Kidney (tissue), 14 donors: ENCODE data around the gene LRRC49. TPM values are rescaled to one million over a fixed set of nuclear protein-coding genes. Genes with fewer than 3 reads are reported as not detected.

Experiments
- DNase-seq, 5 donors: peaks; one replicate each; pipeline ENCODE4 v3.0.0-alpha.2; 2013 to 2020
- FAIRE-seq: peaks from 2 replicates; lab custom pipeline; 2012; peaks lifted over from hg19 to GRCh38; lab: Jason Lieb, UNC
- H3K27ac ChIP-seq, 2 donors: one replicate each; pipeline ENCODE4 v1.7.0; 2013; ENCODE audit warnings: low read depth in 2 of 2, low read length in 2 of 2, inconsistent platforms in 1 of 2
- H3K27me3 ChIP-seq: one replicate; pipeline ENCODE4 v1.7.1; 2013; ENCODE audit warnings: low read length, inconsistent platforms; ENCODE audit not compliant: control insufficient read depth, insufficient read depth
- H3K36me3 ChIP-seq, 3 donors: one replicate each; pipeline versions ENCODE4 v1.7.0 to v1.7.1; 2013; ENCODE audit warnings: low read length in 3 of 3, control low read depth in 1 of 3, inconsistent platforms in 1 of 3; ENCODE audit not compliant: insufficient read depth in 3 of 3, control insufficient read depth in 2 of 3
- H3K4me1 ChIP-seq, 3 donors: one replicate each; pipeline versions ENCODE4 v1.7.0 to v1.7.1; 2013; ENCODE audit warnings: low read length in 3 of 3, inconsistent platforms in 1 of 3, low read depth in 1 of 3; ENCODE audit not compliant: control insufficient read depth in 2 of 3, insufficient read depth in 2 of 3
- H3K4me3 ChIP-seq, 3 donors: one replicate each; pipeline versions ENCODE4 v1.7.0 to v1.8.1; 2013; ENCODE audit warnings: low read length in 3 of 3, control low read depth in 1 of 3, inconsistent platforms in 1 of 3
- H3K9ac ChIP-seq, 3 donors: one replicate each; pipeline versions ENCODE4 v1.7.0 to v1.7.1; 2013; ENCODE audit warnings: low read length in 3 of 3, control low read depth in 1 of 3, inconsistent platforms in 1 of 3
- H3K9me3 ChIP-seq, 3 donors: one replicate each; pipeline versions ENCODE4 v1.7.0 to v1.7.1; 2013; ENCODE audit warnings: low read length in 3 of 3, control low read depth in 1 of 3, inconsistent platforms in 1 of 3; ENCODE audit not compliant: control insufficient read depth in 2 of 3, insufficient read depth in 1 of 3
- CTCF ChIP-seq: IDR thresholded peaks from 3 replicates; pipeline ENCODE4 v1.5.1; 2012; ENCODE audit warnings: mild to moderate bottlenecking, moderate library complexity, borderline replicate concordance; ENCODE audit not compliant: insufficient read depth; ENCODE audit errors: extremely low read depth
- intact Hi-C: fragments of 100-400 bp; cut with DNase I; formaldehyde crosslinking; loops from one replicate; pipeline ENCODE4 v1.11.1; 2022
- polyA plus RNA-seq: library from polyadenylated mRNA; stranded (reverse); fragments of 350-450 nt; fragmentation: Illumina TruSeq; extraction: RNeasy Lipid Tissue Mini Kit (QIAGEN cat#74804); gene quantifications from one replicate; pipeline ENCODE4 v1.2.3, GENCODE V29; 2014; ENCODE audit warnings: low read depth, low replicate concordance; ENCODE audit not compliant: insufficient read depth
- total RNA-seq: library from RNA; stranded (reverse); fragmentation: NEBNext Ultra II Directional; extraction: Animal tissue kit (Norgen Biotek cat#: 25700); gene quantifications from one replicate; pipeline ENCODE4 v1.2.1, GENCODE V29; 2021
- donor health status: control.
- donor health status: control.
- donor health status: control.
- donor health status: control.
- donor health status: control.
- donor health status: DM: yes; HTN: yes; CAD: no.
- donor health status: Normal renal cell carcinoma (clear cell type).

Gene LRRC49
- total and polyA plus RNA-seq, 2 donors from 2014 or later: 13.2 to 14.2 TPM

DNA sequence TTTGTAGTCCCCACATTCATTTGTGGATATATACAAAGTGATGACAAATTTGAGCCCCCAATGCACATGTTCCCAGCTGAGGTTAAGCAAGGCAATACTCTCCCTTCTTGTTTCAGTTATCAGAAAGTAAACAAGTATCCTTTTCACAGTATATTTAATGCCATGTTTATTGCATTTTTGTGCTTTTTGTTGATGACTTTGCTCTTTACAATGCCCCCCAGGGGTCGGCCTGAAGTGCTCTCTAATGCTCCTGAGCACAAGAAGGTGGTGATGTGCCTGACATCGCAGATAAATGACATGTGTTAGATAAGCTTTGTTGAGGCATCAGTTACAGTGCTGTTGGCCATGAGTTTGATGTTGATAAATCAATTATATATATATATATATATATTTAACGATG is 165.0 kb downstream of the LRRC49 start:
- no peak for FAIRE-seq
- no peak for DNase-seq
- Histone ChIP-seq H3K9ac (no peak overlapping the region), H3K36me3 (no peaks in the 10 kb centered on the region), H3K27ac (no peak overlapping the region), H3K4me3 (no peak overlapping the region), H3K27me3 (no peaks in the 10 kb centered on the region), H3K9me3 (no peaks in the 10 kb centered on the region), H3K4me1 (no peaks in the 10 kb centered on the region)
- TF ChIP-seq CTCF: no peak
- intact Hi-C loops: no loop called here

- H3K9me3 ChIP-seq: no peaks in the 10 kb centered on the region
- no peak for TF ChIP-seq CTCF
- no peak overlapping the region for H3K9ac ChIP-seq
- no peaks in the 10 kb centered on the region for H3K36me3 ChIP-seq
- no peaks in the 10 kb centered on the region for H3K4me1 ChIP-seq
- FAIRE-seq: no peak
- intact Hi-C loops: no loop called here
- DNase-seq: no peak
- H3K4me3 ChIP-seq: no peak overlapping the region
- no peaks in the 10 kb centered on the region for H3K27me3 ChIP-seq
- H3K27ac ChIP-seq: no peak overlapping the region
Measured at GRCh38 chr15:71060983-71061382, 168.4 kb downstream of the LRRC49 start.

- no peaks in the 10 kb centered on the region for H3K36me3 ChIP-seq
- DNase-seq: no peak
- H3K4me1 ChIP-seq: no peaks in the 10 kb centered on the region
- no peak for TF ChIP-seq CTCF
- H3K27ac ChIP-seq: no peak overlapping the region
- intact Hi-C loops: no loop called here
- FAIRE-seq: no peak
- no peak overlapping the region for H3K9ac ChIP-seq
- H3K9me3 ChIP-seq: peaks cover 0 to 4% (median 0%) of the 10 kb centered on the region in 3 donors
- H3K4me3 ChIP-seq: no peak overlapping the region
- no peaks in the 10 kb centered on the region for H3K27me3 ChIP-seq
Measured at GRCh38 chr15:71066983-71067382, 174.4 kb downstream of the LRRC49 start.

DNA sequence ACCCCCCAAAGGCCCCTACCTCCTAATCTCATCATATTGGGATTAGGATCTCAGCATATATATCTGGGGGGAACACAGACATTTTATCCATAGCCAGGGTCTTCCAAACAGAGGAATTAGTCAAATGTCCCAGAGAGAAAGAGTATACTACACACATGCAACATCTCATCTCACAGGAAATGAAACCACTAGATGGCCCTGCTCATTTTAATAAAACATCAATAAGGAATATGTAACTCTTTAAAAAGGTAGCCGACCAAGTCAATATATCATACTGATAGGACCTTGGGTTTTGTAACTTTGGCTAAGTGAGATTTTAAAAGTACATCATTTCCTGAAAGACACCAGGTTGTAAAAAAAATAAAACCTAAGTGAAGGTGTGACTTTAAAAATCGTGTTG is 177.1 kb downstream of the LRRC49 start:
- Histone ChIP-seq H3K36me3 (no peaks in the 10 kb centered on the region), H3K4me1 (no peaks in the 10 kb centered on the region), H3K9ac (no peak overlapping the region), H3K27me3 (no peaks in the 10 kb centered on the region), H3K27ac (no peak overlapping the region), H3K4me3 (no peak overlapping the region), H3K9me3 (peaks cover 0 to 4% (median 0%) of the 10 kb centered on the region in 3 donors)
- TF ChIP-seq CTCF: no peak
- no peak for FAIRE-seq
- intact Hi-C loops: no loop called here
- no peak for DNase-seq
